Ectodermal cell (in vitro differentiated cells): Measurements from ENCODE around the gene IMMT.

Experiments used
- H3K27ac ChIP-seq: 2 replicates; pipeline ENCODE4 v1.7.0; 2013; ENCODE audit warnings: mild to moderate bottlenecking, low read depth, low read length; ENCODE audit not compliant: insufficient read depth, poor library complexity, severe bottlenecking
- H3K27me3 ChIP-seq: 2 replicates; pipeline ENCODE4 v1.7.0; 2013; ENCODE audit warnings: mild to moderate bottlenecking, low read length; ENCODE audit not compliant: insufficient read depth, control insufficient read depth, poor library complexity, severe bottlenecking
- H3K36me3 ChIP-seq: one replicate; pipeline ENCODE4 v1.7.0; 2013; ENCODE audit warnings: low read length; ENCODE audit not compliant: control insufficient read depth, insufficient read depth
- H3K4me1 ChIP-seq: one replicate; pipeline ENCODE4 v1.7.0; 2013; ENCODE audit warnings: low read length; ENCODE audit not compliant: control insufficient read depth, insufficient read depth
- H3K4me3 ChIP-seq: 2 replicates; pipeline ENCODE4 v1.7.0; 2013; ENCODE audit warnings: low read depth, low read length, control low read depth; ENCODE audit not compliant: insufficient read depth
- H3K9me3 ChIP-seq: 2 replicates; pipeline ENCODE4 v1.7.0; 2013; ENCODE audit warnings: mild to moderate bottlenecking, low read length, moderate library complexity; ENCODE audit not compliant: control insufficient read depth
- WGBS, 2 experiments: methylation state at CpG; one replicate each; pipeline ENCODE4 v1.1.7; 2013; ENCODE audit warnings: missing lambda C conversion rate in 2 of 2; 5-methylcytosine and 5-hydroxymethylcytosine counted together

Gene IMMT

GRCh38 chr2:86123328-86123925 lies 71.8 kb downstream of the IMMT start:
- Histone ChIP-seq H3K4me1 (no peaks in the 10 kb centered on the region), H3K27ac (no peak overlapping the region), H3K27me3 (no peaks in the 10 kb centered on the region), H3K36me3 (peaks cover 62% of the 10 kb centered on the region), H3K9me3 (no peaks in the 10 kb centered on the region), H3K4me3 (no peak overlapping the region)
- WGBS, 2 experiments, result 91 to 98% methylated on average over 5 of the region's 5 CpGs

GRCh38 chr2:86118130-86118529 lies 77.1 kb downstream of the IMMT start:
- WGBS, 2 experiments, result 93 to 100% methylated on average over 1 to 2 of the region's 2 CpGs
- H3K4me3 ChIP-seq, result no peak overlapping the region
- no peak overlapping the region for H3K27ac ChIP-seq
- peaks cover 11% of the 10 kb centered on the region for H3K4me1 ChIP-seq
- H3K36me3 ChIP-seq, result peaks cover 51% of the 10 kb centered on the region
- no peaks in the 10 kb centered on the region for H3K27me3 ChIP-seq
- no peaks in the 10 kb centered on the region for H3K9me3 ChIP-seq

GRCh38 chr2:86107031-86107430 lies 88.2 kb downstream of the IMMT start:
- Histone ChIP-seq H3K9me3 (no peaks in the 10 kb centered on the region), H3K36me3 (peaks cover 18% of the 10 kb centered on the region), H3K27ac (no peak overlapping the region), H3K27me3 (no peaks in the 10 kb centered on the region), H3K4me3 (peak overlapping the region; percentile 94), H3K4me1 (peaks cover 5% of the 10 kb centered on the region)
- 32 to 38% methylated on average over 4 of the region's 5 CpGs for WGBS, 2 experiments

DNA sequence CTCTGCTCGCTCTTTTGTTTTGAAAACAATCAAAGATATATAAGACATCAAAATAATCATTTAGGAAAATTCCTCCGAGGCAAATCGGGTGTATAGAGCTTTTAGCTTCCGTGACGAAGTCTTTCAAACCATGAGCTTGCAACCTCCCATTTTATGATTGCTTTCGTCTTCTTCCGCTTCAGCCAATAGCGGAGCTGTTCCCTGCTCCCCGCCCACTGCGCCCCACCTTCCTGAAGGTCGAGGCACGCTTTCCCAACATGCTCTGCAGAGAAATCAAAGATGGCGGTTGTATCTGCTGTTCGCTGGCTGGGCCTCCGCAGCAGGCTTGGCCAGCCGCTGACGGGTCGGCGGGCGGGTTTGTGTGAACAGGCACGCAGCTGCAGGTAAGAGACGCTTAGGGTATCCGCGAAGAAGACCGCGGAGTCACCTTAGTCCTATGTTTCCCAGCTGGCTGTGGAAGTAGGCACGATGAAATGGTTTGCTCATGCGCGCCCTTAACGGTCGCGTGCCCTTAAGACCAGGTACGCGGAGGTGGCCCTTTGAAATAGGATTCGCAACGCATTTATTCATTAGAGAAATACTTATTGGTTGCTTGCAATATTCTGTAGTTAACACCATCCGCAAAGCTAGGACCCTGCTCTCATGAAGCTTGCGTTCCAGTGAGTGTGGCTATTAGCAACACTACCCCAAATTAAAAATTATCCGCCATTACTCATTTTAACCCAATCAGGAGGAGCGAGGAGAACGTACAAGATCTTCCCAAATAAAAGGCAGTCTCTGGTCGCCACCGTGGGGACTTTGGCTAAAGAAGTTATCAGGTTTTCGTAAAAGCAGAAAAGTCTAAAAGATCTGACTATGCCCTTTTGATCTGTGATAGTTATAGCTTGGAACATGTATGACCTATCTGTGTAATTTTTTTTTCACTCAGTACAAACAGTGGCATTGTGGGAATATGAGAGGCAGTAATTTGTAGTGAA lies 89.0 kb downstream of the IMMT start, which contains the start of gene PTCD3:
Gene PTCD3, plus strand, starts transcription at position 267 of the 977 bp plus-strand sequence. Its CDS starts 13 bp downstream, at position 280.
- Histone ChIP-seq H3K4me3 (peak within 1 kb of the TSS; percentile 94), H3K9me3 (no peaks in the 10 kb centered on the region), H3K4me1 (peaks cover 5% of the 10 kb centered on the region), H3K27me3 (no peaks in the 10 kb centered on the region), H3K36me3 (peaks cover 13% of the 10 kb centered on the region), H3K27ac (peak within 1 kb of the TSS; percentile 83)
- WGBS, 2 experiments, result 0% methylated on average over 42 to 44 of the region's 44 CpGs

- Histone ChIP-seq H3K9me3 (no peaks in the 10 kb centered on the region), H3K27ac (peak within 1 kb of the TSS; percentile 83), H3K4me3 (peak within 1 kb of the TSS; percentile 94), H3K36me3 (peaks cover 8% of the 10 kb centered on the region), H3K4me1 (peaks cover 5% of the 10 kb centered on the region), H3K27me3 (no peaks in the 10 kb centered on the region)
- 0% methylated on average over 38 of the region's 38 CpGs for WGBS, 2 experiments
These were observed 89.9 kb downstream of the IMMT start, which contains the start of gene POLR1A for GRCh38 chr2:86105252-86105968. POLR1A (minus strand) TSS chr2:86105886; CDS start chr2:86105776, 110 bp downstream.

GRCh38 chr2:86102157-86102556 lies 93.1 kb downstream of the IMMT start:
- Histone ChIP-seq H3K9me3 (no peaks in the 10 kb centered on the region), H3K4me1 (peaks cover 3% of the 10 kb centered on the region), H3K27ac (no peak overlapping the region), H3K4me3 (no peak overlapping the region), H3K27me3 (no peaks in the 10 kb centered on the region), H3K36me3 (peaks cover 12% of the 10 kb centered on the region)

DNA sequence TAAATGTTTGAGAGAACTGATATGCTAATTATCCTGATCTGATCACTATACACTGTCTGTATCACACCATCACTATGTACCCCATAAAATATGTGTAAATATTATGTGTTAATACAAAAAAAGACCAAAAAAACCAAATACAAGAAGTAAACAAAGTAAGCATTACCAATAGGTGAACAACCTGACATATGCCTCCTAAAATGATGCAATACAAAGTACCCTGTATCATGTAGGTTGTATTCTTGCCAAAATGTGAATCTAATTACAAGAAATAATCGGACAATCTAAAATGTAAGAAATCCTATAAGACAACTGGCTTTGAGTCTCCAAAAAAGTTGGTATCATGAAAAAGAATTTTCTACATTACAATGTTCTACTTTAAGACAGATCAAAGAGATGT lies 97.3 kb downstream of the IMMT start:
- no peak overlapping the region for H3K4me3 ChIP-seq
- peaks cover 12% of the 10 kb centered on the region for H3K36me3 ChIP-seq
- H3K27ac ChIP-seq, result no peak overlapping the region
- H3K9me3 ChIP-seq, result no peaks in the 10 kb centered on the region
- WGBS, 2 experiments, result 100% methylated on average over 1 of the region's 1 CpG; no CpG with 5 or more reads in 1 of the 2 experiments
- no peaks in the 10 kb centered on the region for H3K4me1 ChIP-seq
- no peaks in the 10 kb centered on the region for H3K27me3 ChIP-seq

- Histone ChIP-seq H3K9me3 (no peaks in the 10 kb centered on the region), H3K36me3 (peaks cover 12% of the 10 kb centered on the region), H3K27ac (no peak overlapping the region), H3K4me3 (no peak overlapping the region), H3K27me3 (no peaks in the 10 kb centered on the region), H3K4me1 (no peaks in the 10 kb centered on the region)
- WGBS, 2 experiments, result 88 to 95% methylated on average over 1 to 2 of the region's 3 CpGs
These were observed 98.0 kb downstream of the IMMT start for GRCh38 chr2:86097114-86097896.

DNA sequence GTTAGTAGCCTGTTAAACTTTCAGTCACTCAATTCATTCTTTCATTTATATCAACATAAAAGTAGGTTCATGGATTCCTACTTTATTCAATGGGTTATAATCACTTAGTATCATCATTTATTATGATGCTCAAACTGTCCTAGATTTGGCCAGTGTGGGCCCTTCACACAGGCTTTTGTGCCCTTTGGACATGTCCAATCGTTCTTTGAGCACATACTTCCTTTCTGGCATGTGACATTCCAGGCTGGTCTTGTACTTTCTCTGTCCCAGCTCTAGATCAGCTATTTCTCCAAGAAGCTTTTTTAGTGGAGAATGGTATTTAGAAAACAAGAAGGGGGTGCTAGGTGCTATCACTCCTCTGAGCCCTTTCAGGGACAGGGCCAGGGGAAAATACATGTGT lies 101.0 kb downstream of the IMMT start:
- Histone ChIP-seq H3K27ac (no peak overlapping the region), H3K4me3 (no peak overlapping the region), H3K36me3 (peaks cover 24% of the 10 kb centered on the region), H3K4me1 (no peaks in the 10 kb centered on the region), H3K27me3 (no peaks in the 10 kb centered on the region), H3K9me3 (no peaks in the 10 kb centered on the region)
- 87 to 96% methylated on average over 1 of the region's 1 CpG for WGBS, 2 experiments
